Peyer's patch (tissue), 4 donors: ENCODE data around the gene MBLAC1. TPM values are rescaled to one million over a fixed set of nuclear protein-coding genes. Genes with fewer than 3 reads are reported as not detected.
"Not testable (repeated sequence)": the region's sequence is repeated elsewhere in the genome, so short reads cannot be mapped to it uniquely, and the experiment has no call there.

Experiments
- DNase-seq, 3 donors: peaks; one replicate each; pipeline ENCODE4 v3.0.0-alpha.2; 2017 to 2019
- H3K27ac ChIP-seq, 4 donors: fragments of 200-600 bp; sonication (generic); one replicate each; pipeline ENCODE4 v1.5.1; 2016 to 2019
- H3K27me3 ChIP-seq, 2 donors: fragments of 200-600 bp; sonication (generic); one replicate each; pipeline ENCODE4 v1.5.1; 2019
- H3K36me3 ChIP-seq, 3 donors: fragments of 200-600 bp; sonication (generic); one replicate each; pipeline ENCODE4 v1.5.1; 2016 to 2019
- H3K4me1 ChIP-seq, 4 donors: fragments of 200-600 bp; sonication (generic); one replicate each; pipeline ENCODE4 v1.5.1; 2016 to 2019
- H3K4me3 ChIP-seq, 4 donors: fragments of 200-600 bp; sonication (generic); 1 replicate in 3 of 4; 2 replicates in 1 of 4; pipeline ENCODE4 v1.5.1; 2016 to 2019; ENCODE audit warnings: mild to moderate bottlenecking in 1 of 4
- H3K9me3 ChIP-seq, 4 donors: fragments of 200-600 bp; sonication (generic); one replicate each; pipeline ENCODE4 v1.5.1; 2016 to 2019; ENCODE audit warnings: mild to moderate bottlenecking in 1 of 4
- POLR2A ChIP-seq, 2 donors: fragments of 450-650 bp; IDR thresholded peaks; one replicate each; pipeline ENCODE4 v1.5.1; 2017; ENCODE audit warnings: antibody characterized with exemption in 2 of 2, mild to moderate bottlenecking in 2 of 2, moderate library complexity in 2 of 2
- total RNA-seq, 4 donors: library from RNA; depleted of rRNA; stranded (reverse); fragments of >200 nt; gene quantifications; one replicate each; pipeline ENCODE4 v1.1.0, GENCODE V29; 2016
- TF ChIP-seq, protein P1 (sequence below), 6 experiments: fragments of 450-650 bp in 4 of 6; fragments of 200-600 bp in 2 of 6; sonication (generic) in 1 of 6; IDR thresholded peaks; one replicate each; pipeline ENCODE4 v1.5.1; 2017 to 2019; ENCODE audit warnings: antibody characterized with exemption in 6 of 6, mild to moderate bottlenecking in 3 of 6, moderate library complexity in 1 of 6

MBLAC1 gene
- total RNA-seq, 4 donors from 2014 or later = 3.2 to 10.5 (median 3.9) TPM

DNA sequence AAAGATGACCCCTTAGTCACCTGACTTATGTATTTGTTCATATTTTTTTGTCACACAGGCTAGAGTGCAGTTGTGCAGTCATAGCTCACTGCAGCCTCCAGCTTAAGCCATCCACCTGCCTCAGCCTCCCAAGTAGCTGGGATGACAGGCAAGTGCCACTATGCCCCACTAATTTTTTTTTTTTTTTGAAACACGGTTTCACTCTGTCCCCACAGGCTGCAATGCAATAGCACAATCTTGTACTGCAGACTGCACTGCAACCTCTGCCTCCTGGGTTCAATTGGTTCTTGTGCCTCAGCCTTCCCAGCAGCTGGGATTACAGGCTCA is 1.8 kb downstream of the MBLAC1 start:
- TF ChIP-seq POLR2A (IDR thresholded peaks at IDR 0.05) = no peak
- TF ChIP-seq, protein P1, sequence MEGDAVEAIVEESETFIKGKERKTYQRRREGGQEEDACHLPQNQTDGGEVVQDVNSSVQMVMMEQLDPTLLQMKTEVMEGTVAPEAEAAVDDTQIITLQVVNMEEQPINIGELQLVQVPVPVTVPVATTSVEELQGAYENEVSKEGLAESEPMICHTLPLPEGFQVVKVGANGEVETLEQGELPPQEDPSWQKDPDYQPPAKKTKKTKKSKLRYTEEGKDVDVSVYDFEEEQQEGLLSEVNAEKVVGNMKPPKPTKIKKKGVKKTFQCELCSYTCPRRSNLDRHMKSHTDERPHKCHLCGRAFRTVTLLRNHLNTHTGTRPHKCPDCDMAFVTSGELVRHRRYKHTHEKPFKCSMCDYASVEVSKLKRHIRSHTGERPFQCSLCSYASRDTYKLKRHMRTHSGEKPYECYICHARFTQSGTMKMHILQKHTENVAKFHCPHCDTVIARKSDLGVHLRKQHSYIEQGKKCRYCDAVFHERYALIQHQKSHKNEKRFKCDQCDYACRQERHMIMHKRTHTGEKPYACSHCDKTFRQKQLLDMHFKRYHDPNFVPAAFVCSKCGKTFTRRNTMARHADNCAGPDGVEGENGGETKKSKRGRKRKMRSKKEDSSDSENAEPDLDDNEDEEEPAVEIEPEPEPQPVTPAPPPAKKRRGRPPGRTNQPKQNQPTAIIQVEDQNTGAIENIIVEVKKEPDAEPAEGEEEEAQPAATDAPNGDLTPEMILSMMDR (IDR thresholded peaks at IDR 0.05) = no peak
- no peaks in the 10 kb centered on the region for H3K36me3 ChIP-seq
- no peaks in the 10 kb centered on the region for H3K27me3 ChIP-seq
- DNase-seq = no peak
- peak overlapping the region in 2 of 4 donors; percentile 98 to 99 for H3K27ac ChIP-seq
- no peak overlapping the region for H3K4me3 ChIP-seq
- H3K4me1 ChIP-seq = peaks cover 0 to 57% (median 11%) of the 10 kb centered on the region in 4 donors
- no peaks in the 10 kb centered on the region for H3K9me3 ChIP-seq

DNA sequence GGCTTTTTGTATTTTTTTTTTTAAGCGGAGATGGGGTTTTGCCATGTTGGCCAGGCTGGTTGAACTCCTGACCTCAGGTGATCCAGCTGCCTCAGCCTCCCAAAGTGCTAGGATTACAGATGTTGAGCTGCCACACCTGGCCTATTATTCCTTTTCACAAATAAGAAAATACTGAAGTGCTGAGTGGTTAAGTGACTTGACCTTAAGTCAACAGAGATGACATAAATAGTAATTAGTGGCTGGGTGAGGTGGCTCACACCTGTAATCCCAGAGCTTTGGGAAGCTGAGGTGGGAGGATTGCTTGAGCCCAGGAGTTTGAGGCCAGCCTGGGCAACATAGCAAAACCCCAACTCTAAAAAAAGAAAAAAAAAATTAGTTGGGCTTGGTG is 3.4 kb downstream of the MBLAC1 start:
- peaks cover 0 to 47% (median 11%) of the 10 kb centered on the region in 4 donors for H3K4me1 ChIP-seq
- H3K4me3 ChIP-seq = peak overlapping the region in 1 of 4 donors; percentile 45
- H3K27me3 ChIP-seq, DNase-seq, H3K9me3 ChIP-seq, H3K36me3 ChIP-seq: not testable (repeated sequence)
- peak overlapping the region in 3 of 4 donors; percentile 62 to 82 (median 74) for H3K27ac ChIP-seq

DNA sequence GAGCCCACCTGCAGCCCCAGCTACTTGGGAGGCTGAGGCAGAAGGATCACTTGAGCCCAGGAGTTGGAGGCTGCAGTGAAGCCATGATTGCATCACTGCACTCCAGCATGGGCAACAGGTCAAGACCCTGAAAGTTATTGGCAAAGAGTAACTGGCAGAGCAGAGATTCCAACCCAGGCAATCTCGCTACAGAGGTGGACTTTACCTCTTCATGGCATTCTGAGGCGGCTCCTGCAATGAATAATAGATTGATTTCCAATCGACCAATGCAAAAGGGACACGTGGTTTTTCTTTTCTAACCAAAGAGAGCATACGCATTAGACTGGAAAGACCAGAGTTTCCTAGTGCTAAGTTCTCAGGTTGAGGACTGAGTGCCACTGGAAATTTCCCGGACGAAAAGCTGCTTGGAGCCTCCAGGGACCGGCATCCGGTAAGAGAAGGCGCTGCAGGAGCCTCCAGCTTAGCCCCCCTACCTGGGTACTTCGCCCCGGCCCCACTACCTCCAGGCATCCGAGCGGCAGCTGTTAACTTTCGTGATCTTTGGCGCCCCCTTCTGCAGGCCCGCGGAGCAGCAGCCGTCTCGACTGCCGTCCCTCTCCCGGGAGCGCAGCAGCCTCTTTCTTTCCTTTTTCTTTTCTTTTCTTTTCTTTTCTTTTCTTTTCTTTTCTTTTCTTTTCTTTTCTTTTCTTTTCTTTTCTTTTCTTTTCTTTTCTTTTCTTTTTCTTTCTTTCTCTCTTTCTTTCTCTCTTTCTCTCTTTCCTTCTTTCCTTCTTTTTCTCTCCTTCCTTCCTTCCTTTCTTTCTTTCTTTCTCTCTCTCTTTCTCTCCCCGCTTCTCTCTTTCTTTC is 4.1 kb downstream of the MBLAC1 start:
- no peaks in the 10 kb centered on the region for H3K36me3 ChIP-seq
- peaks cover 0 to 41% (median 5%) of the 10 kb centered on the region in 4 donors for H3K4me1 ChIP-seq
- H3K27ac ChIP-seq = peak overlapping the region in 3 of 4 donors; percentile 62 to 82 (median 74)
- TF ChIP-seq, protein P1 (IDR thresholded peaks at IDR 0.05) = peak; percentile 81 to 96 (median 91)
- TF ChIP-seq POLR2A (IDR thresholded peaks at IDR 0.05) = peak; percentile 32 to 59
- H3K27me3 ChIP-seq = no peaks in the 10 kb centered on the region
- H3K4me3 ChIP-seq = peak overlapping the region in 2 of 4 donors; percentile 45 to 46
- H3K9me3 ChIP-seq = no peaks in the 10 kb centered on the region
- peak; percentile 83 to 93 (median 92) for DNase-seq

DNA sequence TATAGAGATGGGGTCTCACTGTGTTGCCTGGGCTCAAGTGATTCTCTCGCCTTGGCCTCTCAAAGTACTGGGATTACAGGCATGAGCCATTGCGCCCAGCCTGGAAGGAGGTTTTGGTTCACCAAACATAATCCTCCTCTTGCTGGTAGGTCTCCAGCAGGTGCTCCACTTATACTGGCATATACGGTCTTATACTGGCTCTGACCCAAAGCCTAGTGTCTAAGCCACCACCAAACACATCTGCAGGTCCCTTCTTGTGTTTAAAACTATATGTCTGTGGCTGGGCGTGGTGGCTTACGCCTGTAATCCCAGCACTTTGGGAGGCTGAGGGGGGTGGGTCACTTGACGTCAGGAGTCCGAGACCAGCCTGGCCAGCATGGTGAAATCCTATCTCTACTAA is 5.4 kb downstream of the MBLAC1 start:
- Histone ChIP-seq H3K36me3 (no peaks in the 10 kb centered on the region), H3K27me3 (no peaks in the 10 kb centered on the region), H3K9me3 (no peaks in the 10 kb centered on the region), H3K27ac (no peak overlapping the region), H3K4me1 (peaks cover 0 to 36% (median 2%) of the 10 kb centered on the region in 4 donors), H3K4me3 (no peak overlapping the region)
- DNase-seq = no peak
- TF ChIP-seq POLR2A (IDR thresholded peaks at IDR 0.05) = no peak
- TF ChIP-seq, protein P1 (IDR thresholded peaks at IDR 0.05) = no peak

DNA sequence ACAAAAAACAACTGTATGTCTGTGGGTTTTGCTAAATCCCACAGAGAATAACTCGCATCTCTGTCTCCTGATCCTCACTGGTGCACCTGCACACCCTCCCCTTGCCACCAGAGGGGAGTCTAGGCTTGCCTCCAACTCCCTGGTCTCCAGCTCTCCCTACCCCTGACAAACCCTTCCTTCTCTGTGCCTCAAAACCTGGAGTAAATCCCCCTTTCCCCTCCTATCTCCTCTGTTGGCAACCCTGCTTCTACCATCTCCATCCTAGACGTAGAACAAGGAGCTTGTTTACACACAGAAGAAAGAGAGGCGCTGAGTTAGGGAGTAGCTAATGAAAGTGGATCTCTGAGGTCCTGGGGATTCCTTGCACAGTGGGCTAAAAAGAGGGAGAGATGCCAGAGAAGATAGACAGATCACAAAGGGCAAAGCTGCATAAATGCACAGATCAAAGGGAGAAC is 6.0 kb downstream of the MBLAC1 start:
- no peak overlapping the region for H3K27ac ChIP-seq
- no peak for TF ChIP-seq POLR2A (IDR thresholded peaks at IDR 0.05)
- TF ChIP-seq, protein P1 (IDR thresholded peaks at IDR 0.05) = peak; percentile 70 to 94 (median 89)
- no peaks in the 10 kb centered on the region for H3K27me3 ChIP-seq
- no peaks in the 10 kb centered on the region for H3K9me3 ChIP-seq
- DNase-seq = peak; percentile 67 to 84 (median 75)
- no peak overlapping the region for H3K4me3 ChIP-seq
- no peaks in the 10 kb centered on the region for H3K36me3 ChIP-seq
- H3K4me1 ChIP-seq = peaks cover 0 to 35% (median 2%) of the 10 kb centered on the region in 4 donors
